CD4-positive, alpha-beta T cell treated with Interleukin-2 at 100 ng/mL for 4 hours (primary cell): ENCODE data around the gene LPCAT2.

ENCODE experiments used
- DNase-seq: peaks from one replicate; pipeline ENCODE4 v3.0.0-alpha.2; 2020; ENCODE audit warnings: low spot score

LPCAT2 gene

GRCh38 chr16:55480228-55480655, 28.6 kb upstream of the LPCAT2 start:
- DNase-seq = no peak

- DNase-seq = no peak
These were observed 27.8 kb upstream of the LPCAT2 start for GRCh38 chr16:55481023-55481422.

DNA sequence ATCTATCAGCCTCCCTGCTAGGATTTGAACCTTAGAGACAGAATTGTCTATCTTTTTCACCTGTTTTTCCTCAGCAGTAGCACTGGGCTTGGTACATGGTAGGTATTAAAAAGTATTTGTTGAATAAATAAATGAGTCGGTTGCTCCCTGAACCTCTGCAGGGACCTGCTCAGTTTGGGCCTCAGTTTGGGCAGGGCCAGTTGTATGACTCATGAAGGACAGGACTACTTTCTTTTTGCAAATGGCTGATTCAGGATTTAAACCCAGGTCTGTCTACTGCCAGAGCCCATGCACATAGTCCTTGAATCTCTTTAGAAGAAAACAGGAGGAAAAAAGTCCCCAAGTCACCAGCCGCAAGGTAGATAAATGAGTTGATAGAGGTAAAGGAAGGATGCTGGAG, 26.8 kb upstream of the LPCAT2 start:
- no peak for DNase-seq

GRCh38 chr16:55487048-55487803, 21.6 kb upstream of the LPCAT2 start:
- DNase-seq = no peak

DNA sequence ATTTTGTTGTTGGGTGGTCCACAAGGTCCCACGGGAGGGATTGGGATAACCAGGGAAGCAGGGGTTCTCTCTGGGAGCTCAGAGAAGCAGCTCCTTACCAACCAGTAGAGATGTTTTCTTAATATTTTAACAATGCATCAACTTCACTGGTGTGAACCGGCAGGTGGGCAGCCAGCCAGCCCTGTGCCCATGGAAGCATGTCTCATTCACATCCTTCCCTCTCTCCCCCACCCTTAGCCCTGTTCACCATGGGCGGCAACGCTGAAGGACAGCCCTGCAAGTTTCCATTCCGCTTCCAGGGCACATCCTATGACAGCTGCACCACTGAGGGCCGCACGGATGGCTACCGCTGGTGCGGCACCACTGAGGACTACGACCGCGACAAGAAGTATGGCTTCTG, 20.6 kb upstream of the LPCAT2 start:
- DNase-seq = no peak

DNA sequence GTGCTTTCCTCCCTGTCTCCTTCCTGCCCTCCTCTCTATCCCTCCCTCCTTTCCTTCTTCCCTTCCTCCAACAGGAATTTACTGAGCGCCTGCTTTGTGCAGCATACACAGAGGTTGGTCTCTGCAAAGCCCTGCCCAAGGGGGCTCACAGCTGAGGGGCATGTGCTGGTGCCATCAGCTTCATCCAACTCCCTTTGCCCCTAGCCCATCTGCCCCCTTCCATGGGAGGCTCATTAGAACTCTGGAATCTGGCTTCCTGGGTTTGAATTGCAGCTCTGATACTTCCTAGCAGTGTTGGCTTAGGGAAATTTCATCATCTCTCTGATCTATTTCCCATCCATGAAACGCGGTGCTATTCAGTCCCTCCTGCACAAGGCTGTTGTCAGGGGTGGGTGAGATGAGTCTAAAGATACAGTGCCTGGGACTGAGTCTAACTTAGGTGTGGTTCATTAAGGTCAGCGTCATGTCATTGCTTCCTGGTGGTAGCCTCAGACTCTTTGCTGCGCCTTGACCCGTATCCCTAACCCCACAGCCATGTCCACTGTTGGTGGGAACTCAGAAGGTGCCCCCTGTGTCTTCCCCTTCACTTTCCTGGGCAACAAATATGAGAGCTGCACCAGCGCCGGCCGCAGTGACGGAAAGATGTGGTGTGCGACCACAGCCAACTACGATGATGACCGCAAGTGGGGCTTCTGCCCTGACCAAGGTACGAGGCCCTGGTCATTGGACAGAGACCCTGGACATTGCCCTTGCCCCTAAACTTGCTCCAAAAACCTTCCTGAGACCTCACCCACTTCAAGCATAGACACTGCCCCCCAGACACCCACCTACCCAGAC, 19.5 kb upstream of the LPCAT2 start:
- DNase-seq = no peak

DNA sequence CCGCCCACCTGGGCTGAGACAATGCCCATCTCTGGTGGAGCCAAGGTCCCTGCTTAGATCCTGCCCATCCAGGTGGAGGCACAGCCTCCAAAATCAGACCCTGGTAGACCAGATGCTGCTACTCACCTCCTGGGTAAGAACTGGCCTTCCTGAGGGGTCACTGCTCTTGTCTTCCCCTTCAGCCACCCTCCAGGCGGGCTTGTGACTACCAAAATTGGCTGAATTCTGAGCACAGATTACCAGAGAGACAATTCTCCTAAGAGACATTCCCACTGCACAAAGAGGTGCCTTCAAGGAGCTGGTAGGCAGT, 19.0 kb upstream of the LPCAT2 start:
- DNase-seq = no peak

GRCh38 chr16:55490301-55490700, 18.6 kb upstream of the LPCAT2 start:
- no peak for DNase-seq

GRCh38 chr16:55491691-55492090, 17.2 kb upstream of the LPCAT2 start:
- DNase-seq = no peak

DNA sequence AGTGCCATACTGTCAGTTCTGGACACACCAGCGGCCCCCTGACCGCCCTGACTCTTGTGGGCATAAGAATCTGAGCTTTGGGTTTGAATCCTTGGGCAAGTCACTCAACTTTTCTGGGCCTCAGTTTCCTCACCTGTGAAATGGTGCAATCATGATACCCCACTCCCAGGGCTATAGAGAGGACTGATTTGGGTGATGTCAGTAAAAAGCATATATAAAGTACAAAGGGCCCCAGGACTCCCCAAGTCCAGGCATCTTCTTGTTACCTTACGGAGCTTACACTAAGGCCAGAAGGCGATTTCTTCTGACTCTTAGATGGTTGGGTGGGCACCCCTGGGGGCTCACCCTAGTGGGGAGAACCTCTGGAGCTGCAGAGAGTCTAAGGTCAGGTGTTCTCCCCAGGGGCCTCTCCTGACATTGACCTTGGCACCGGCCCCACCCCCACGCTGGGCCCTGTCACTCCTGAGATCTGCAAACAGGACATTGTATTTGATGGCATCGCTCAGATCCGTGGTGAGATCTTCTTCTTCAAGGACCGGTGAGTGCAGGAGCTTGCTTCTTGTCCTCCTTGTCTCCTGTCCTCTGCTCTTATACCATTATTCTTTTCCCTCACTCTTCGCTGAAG, 16.0 kb upstream of the LPCAT2 start:
- DNase-seq = no peak

- DNase-seq = no peak
These were observed 13.9 kb upstream of the LPCAT2 start for GRCh38 chr16:55494994-55495421.

DNA sequence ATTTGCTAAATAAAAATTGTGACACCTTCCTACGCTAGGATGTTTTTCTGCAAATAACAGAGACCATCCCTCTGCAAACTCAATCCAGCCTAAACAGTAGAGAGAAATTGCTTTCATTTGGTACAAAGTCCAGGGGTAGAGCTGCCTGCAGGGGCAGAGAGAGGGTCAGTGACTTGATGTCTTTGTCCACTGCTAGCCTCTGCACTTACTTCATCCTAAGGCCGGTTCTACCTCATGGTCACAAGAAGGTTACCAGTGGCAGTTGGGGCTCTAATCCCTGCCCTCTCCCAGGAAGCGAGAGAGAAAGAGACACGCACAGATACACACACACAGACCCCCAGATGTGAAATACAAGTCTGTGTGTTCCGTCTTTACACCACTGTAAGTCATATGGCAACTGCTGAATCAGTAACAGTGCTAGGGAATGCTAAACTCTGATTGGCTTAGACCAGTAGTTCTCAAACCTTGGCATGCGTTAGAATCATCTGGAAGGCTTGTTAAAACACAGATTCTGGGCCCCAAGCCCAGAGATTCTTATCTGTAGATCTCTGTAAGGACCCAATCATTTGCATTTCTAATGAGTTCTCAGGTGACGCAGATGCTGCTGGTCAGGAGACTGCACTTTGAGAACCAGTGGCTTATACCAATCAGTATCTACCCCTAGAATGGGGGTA, 13.1 kb upstream of the LPCAT2 start:
- DNase-seq = no peak

DNA sequence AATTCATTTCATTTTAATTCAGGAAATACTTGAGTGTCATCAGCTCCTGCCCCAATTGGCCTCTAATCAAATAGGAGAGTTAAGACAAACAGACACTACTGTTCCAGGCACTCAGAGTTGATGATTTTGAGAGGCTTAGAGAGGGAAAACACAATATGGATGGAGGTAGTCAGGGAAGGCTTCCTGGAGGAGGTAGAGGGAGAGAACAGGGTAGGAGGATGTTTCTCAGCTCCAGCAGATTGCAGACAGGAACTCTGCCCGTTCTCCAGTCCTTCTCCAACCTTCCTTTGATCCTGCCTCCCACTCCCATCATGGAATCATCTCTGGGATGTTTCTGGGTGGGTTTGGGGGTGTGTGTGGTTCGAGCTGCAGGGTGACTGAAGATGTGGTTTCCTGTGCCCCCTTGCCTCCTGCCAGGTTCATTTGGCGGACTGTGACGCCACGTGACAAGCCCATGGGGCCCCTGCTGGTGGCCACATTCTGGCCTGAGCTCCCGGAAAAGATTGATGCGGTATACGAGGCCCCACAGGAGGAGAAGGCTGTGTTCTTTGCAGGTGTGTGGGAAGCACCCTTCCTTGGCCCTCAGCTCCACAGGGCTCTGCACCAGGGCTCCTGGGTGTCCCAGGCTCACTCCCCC, 12.2 kb upstream of the LPCAT2 start:
- DNase-seq = no peak

- no peak for DNase-seq
These were observed 11.3 kb upstream of the LPCAT2 start for GRCh38 chr16:55497558-55497957.

GRCh38 chr16:55498101-55498500, 10.8 kb upstream of the LPCAT2 start:
- no peak for DNase-seq

- no peak for DNase-seq
These were observed 9.6 kb upstream of the LPCAT2 start for GRCh38 chr16:55499281-55499680.

DNA sequence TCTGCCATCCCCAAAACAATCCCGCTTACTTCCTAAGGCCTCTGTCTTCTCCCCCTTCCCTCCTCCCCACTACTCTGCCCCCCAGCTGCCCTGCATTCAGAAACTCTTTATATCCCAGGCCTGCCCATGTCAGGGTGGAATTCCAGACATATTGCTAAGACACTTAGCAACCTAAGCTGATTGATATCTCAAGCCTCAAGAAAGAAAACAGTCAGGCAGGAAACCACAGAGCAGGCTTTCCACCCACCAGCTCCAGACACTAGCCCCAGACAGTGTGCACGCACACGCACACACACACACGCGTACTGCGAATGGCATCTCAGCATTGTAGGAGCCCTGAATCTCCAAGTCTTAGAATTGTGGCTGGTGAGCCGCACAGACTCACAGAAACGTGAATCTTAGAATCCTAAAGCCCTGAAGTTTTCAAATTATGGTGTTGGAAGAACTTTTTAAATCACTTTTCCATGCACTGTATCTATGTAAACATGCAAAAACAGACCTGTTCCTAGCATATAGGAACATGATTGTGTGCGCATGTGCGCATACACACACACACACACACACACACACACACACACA, 8.8 kb upstream of the LPCAT2 start:
- no peak for DNase-seq

DNA sequence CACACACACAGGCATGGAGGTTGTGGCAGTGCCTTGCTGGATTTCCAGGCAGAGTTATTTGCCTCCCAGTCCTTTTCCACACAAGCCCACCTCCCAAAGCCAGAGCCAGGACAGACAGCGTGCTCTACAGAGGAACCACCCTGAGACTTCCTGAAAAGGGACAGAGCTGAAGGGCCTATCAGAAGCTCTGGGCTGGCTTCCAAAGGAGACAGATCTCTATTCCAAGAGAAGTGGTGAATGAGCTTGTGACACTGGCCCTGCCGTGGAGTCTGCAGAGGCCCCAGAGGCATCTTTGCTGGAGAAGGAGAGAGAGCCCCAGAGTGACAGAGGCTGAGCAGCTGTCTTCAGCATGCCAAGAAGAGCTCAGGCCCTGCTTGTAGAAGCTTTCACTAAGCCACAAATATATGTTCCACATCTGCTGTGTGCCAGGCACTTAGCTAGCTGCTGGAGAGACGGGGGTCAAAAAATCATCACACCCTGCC, 8.3 kb upstream of the LPCAT2 start:
- no peak for DNase-seq

DNA sequence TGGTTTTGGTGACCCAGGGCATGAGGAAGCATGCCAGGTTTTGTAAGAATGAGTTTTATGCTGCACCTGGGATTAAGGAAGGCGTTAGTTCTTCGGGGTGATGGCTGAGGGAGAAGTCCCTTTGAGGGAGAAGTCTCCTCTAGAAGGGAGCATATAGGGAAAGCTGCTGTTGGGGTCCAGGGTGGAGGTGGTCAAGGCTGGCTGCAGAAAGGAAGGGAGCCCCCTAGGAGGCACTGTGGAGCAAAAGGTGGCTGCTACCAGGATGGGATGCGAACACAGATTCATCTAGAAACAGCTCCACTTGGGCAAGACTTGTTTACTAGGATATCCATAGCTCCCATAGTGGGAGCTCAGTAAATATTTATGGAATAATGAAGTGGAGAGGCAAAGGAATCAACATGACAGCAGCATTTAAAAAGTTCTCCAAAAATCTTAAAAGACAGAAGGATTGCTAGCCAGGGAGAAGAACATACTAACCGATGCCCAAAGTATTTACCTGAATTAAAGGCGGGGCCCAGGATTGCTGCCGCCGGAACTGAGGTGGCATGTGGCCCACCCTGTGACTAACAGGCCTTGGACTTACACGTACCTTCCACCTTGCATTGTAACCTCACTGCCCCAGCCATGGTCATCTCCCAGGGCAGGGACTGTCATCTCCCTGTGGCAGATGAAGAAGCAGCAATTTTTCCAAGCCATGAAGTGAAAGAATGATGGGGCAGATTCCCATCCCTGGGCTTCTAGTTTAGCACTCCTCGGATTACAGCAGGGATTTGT, 7.1 kb upstream of the LPCAT2 start:
- no peak for DNase-seq

- no peak for DNase-seq
These were observed 6.0 kb upstream of the LPCAT2 start for GRCh38 chr16:55502801-55503366.
